ENCODE measurements around the gene LMLN. TPM values are rescaled to one million over a fixed set of nuclear protein-coding genes. Genes with fewer than 3 reads are reported as not detected.
"Not testable (repeated sequence)": the region's sequence is repeated elsewhere in the genome, so short reads cannot be mapped to it uniquely, and the experiment has no call there.

Gene LMLN
- total and polyA plus RNA-seq, 2 donors (not counting 1 experiment from before 2014, with no cell fraction given), result 6.6 to 7.1 TPM

GRCh38 chr3:197963019-197963637, 3.1 kb downstream of the LMLN start:
- no peaks in the 10 kb centered on the region for H4K20me1 ChIP-seq (ENCODE audit: control insufficient read depth, extremely low read depth, insufficient read depth, low read length)
- H3K4me3 ChIP-seq (replicated peaks in 1 of 4; ENCODE audit: control extremely low read depth in 1 of 4, insufficient read depth in 1 of 4, low read depth in 3 of 4, low read length in 4 of 4), result no peak overlapping the region
- H3K36me3 ChIP-seq (ENCODE audit: control insufficient read depth, insufficient read depth, low read length), result no peaks in the 10 kb centered on the region
- H3K4me2 ChIP-seq (ENCODE audit: extremely low read depth, insufficient read depth, low read length), result no peak overlapping the region
- no peaks in the 10 kb centered on the region for H3K27me3 ChIP-seq (ENCODE audit: control insufficient read depth, insufficient read depth, low read length)
- no peak overlapping the region for H3K27ac ChIP-seq (ENCODE audit: insufficient read depth, low read length)
- no peaks in the 10 kb centered on the region for H3K79me2 ChIP-seq (ENCODE audit: control insufficient read depth, insufficient read depth, low read length)
- H3K9me3 ChIP-seq (ENCODE audit: control insufficient read depth, insufficient read depth, low read depth, low read length), result no peaks in the 10 kb centered on the region
- no peak overlapping the region for H2AFZ ChIP-seq (ENCODE audit: low read length)
- H3K9ac ChIP-seq (ENCODE audit: insufficient read depth, low read length), result no peak overlapping the region
- TF ChIP-seq CTCF (conservative IDR thresholded peaks at IDR 0.05 in 1 of 2, IDR thresholded peaks at IDR 0.05 in 1 of 2; ENCODE audit: low read depth in 1 of 2, low read length in 2 of 2), result no peak
- no peak for TF ChIP-seq EZH2 (IDR thresholded peaks at IDR 0.05; ENCODE audit: low read length, missing control alignments)
- H3K4me1 ChIP-seq (ENCODE audit: control insufficient read depth, extremely low read depth, insufficient read depth, low read length), result peaks cover 3% of the 10 kb centered on the region
- no peak for DNase-seq (ENCODE audit: low read depth in 2 of 2)

GRCh38 chr3:197967337-197967989, 7.4 kb downstream of the LMLN start:
- not testable (repeated sequence) for H2AFZ ChIP-seq (ENCODE audit: low read length); H3K4me3 ChIP-seq (replicated peaks in 1 of 4; ENCODE audit: control extremely low read depth in 1 of 4, insufficient read depth in 1 of 4, low read depth in 3 of 4, low read length in 4 of 4); H3K4me1 ChIP-seq (ENCODE audit: control insufficient read depth, extremely low read depth, insufficient read depth, low read length); DNase-seq (ENCODE audit: low read depth in 2 of 2); H3K27ac ChIP-seq (ENCODE audit: insufficient read depth, low read length); H3K36me3 ChIP-seq (ENCODE audit: control insufficient read depth, insufficient read depth, low read length); H4K20me1 ChIP-seq (ENCODE audit: control insufficient read depth, extremely low read depth, insufficient read depth, low read length); H3K4me2 ChIP-seq (ENCODE audit: extremely low read depth, insufficient read depth, low read length); H3K9ac ChIP-seq (ENCODE audit: insufficient read depth, low read length); H3K79me2 ChIP-seq (ENCODE audit: control insufficient read depth, insufficient read depth, low read length); H3K27me3 ChIP-seq (ENCODE audit: control insufficient read depth, insufficient read depth, low read length); H3K9me3 ChIP-seq (ENCODE audit: control insufficient read depth, insufficient read depth, low read depth, low read length)

- TF ChIP-seq EZH2 (IDR thresholded peaks at IDR 0.05; ENCODE audit: low read length, missing control alignments), result no peak
- TF ChIP-seq CTCF (conservative IDR thresholded peaks at IDR 0.05 in 1 of 2, IDR thresholded peaks at IDR 0.05 in 1 of 2; ENCODE audit: low read depth in 1 of 2, low read length in 2 of 2), result no peak
- Histone ChIP-seq H3K79me2 (ENCODE audit: control insufficient read depth, insufficient read depth, low read length) (no peaks in the 10 kb centered on the region), H3K36me3 (ENCODE audit: control insufficient read depth, insufficient read depth, low read length) (no peaks in the 10 kb centered on the region), H4K20me1 (ENCODE audit: control insufficient read depth, extremely low read depth, insufficient read depth, low read length) (no peaks in the 10 kb centered on the region), H2AFZ (ENCODE audit: low read length) (no peak overlapping the region), H3K4me2 (ENCODE audit: extremely low read depth, insufficient read depth, low read length) (no peak overlapping the region), H3K9me3 (ENCODE audit: control insufficient read depth, insufficient read depth, low read depth, low read length) (no peaks in the 10 kb centered on the region), H3K27me3 (ENCODE audit: control insufficient read depth, insufficient read depth, low read length) (no peaks in the 10 kb centered on the region), H3K4me1 (ENCODE audit: control insufficient read depth, extremely low read depth, insufficient read depth, low read length) (no peaks in the 10 kb centered on the region), H3K27ac (ENCODE audit: insufficient read depth, low read length) (no peak overlapping the region), H3K9ac (ENCODE audit: insufficient read depth, low read length) (no peak overlapping the region), H3K4me3 (replicated peaks in 1 of 4; ENCODE audit: control extremely low read depth in 1 of 4, insufficient read depth in 1 of 4, low read depth in 3 of 4, low read length in 4 of 4) (no peak overlapping the region)
- DNase-seq (ENCODE audit: low read depth in 2 of 2), result no peak
Observed at GRCh38 chr3:197970588-197970987, 10.6 kb downstream of the LMLN start.

All from fibroblast of lung (primary cell).